Trophoblast cell (in vitro differentiated cells and primary cell): ENCODE results near the gene SLC48A1.

ENCODE experiments used
- DNase-seq, 2 donors: peaks; one replicate each; pipeline ENCODE4 v3.0.0-alpha.2; 2016
- H2AFZ ChIP-seq: 2 replicates; pipeline ENCODE4 v1.6.1; 2013; ENCODE audit warnings: low read length, moderate library complexity, mild to moderate bottlenecking; ENCODE audit not compliant: insufficient read depth, poor library complexity
- H2AK5ac ChIP-seq: 2 replicates; pipeline ENCODE4 v1.6.1; 2013; ENCODE audit warnings: mild to moderate bottlenecking, low read length
- H2BK120ac ChIP-seq: 2 replicates; pipeline ENCODE4 v1.6.1; 2013; ENCODE audit warnings: low read length, mild to moderate bottlenecking, moderate library complexity; ENCODE audit not compliant: insufficient read depth, poor library complexity
- H2BK12ac ChIP-seq: 2 replicates; pipeline ENCODE4 v1.6.1; 2013; ENCODE audit warnings: mild to moderate bottlenecking, low read length, moderate library complexity
- H2BK5ac ChIP-seq: 2 replicates; pipeline ENCODE4 v1.6.1; 2013; ENCODE audit warnings: low read length, low read depth, moderate library complexity, mild to moderate bottlenecking; ENCODE audit not compliant: poor library complexity
- H3K14ac ChIP-seq: 2 replicates; pipeline ENCODE4 v1.6.1; 2013; ENCODE audit warnings: mild to moderate bottlenecking, low read length
- H3K18ac ChIP-seq: 2 replicates; pipeline ENCODE4 v1.6.1; 2013; ENCODE audit warnings: mild to moderate bottlenecking, low read length
- H3K23ac ChIP-seq: 2 replicates; pipeline ENCODE4 v1.6.1; 2013; ENCODE audit warnings: low read length
- H3K27ac ChIP-seq: 2 replicates; pipeline ENCODE4 v1.5.1; 2013; ENCODE audit warnings: low read depth, mild to moderate bottlenecking, inconsistent platforms, low read length, moderate library complexity
- H3K27me3 ChIP-seq: 2 replicates; pipeline ENCODE4 v1.6.1; 2013; ENCODE audit warnings: inconsistent platforms, mild to moderate bottlenecking, low read length, moderate library complexity; ENCODE audit not compliant: insufficient read depth
- H3K36me3 ChIP-seq, 2 experiments: 1 replicate in 1 of 2; 2 replicates in 1 of 2; pipeline ENCODE4 v1.6.1; 2013; ENCODE audit warnings: low read length in 2 of 2, mild to moderate bottlenecking in 2 of 2, moderate library complexity in 1 of 2; ENCODE audit not compliant: insufficient read depth in 2 of 2, control insufficient read depth in 1 of 2
- H3K4ac ChIP-seq: 2 replicates; pipeline ENCODE4 v1.6.1; 2013; ENCODE audit warnings: low read depth, mild to moderate bottlenecking, low read length, moderate library complexity
- H3K4me1 ChIP-seq, 2 experiments: 1 replicate in 1 of 2; 2 replicates in 1 of 2; pipeline ENCODE4 v1.6.1; 2013; ENCODE audit warnings: low read length in 2 of 2, mild to moderate bottlenecking in 2 of 2, moderate library complexity in 1 of 2; ENCODE audit not compliant: insufficient read depth in 2 of 2, control insufficient read depth in 1 of 2
- H3K4me2 ChIP-seq: 2 replicates; pipeline ENCODE4 v1.6.1; 2013; ENCODE audit warnings: inconsistent platforms, mild to moderate bottlenecking, low read length, moderate library complexity
- H3K4me3 ChIP-seq: 2 replicates; pipeline ENCODE4 v1.5.1; 2013; ENCODE audit warnings: mild to moderate bottlenecking, low read depth, low read length, inconsistent platforms
- H3K79me1 ChIP-seq: one replicate; pipeline ENCODE4 v1.6.1; 2013; ENCODE audit warnings: low read length
- H3K79me2 ChIP-seq: 2 replicates; pipeline ENCODE4 v1.6.1; 2013; ENCODE audit warnings: low read length, mild to moderate bottlenecking; ENCODE audit not compliant: control insufficient read depth, insufficient read depth, poor library complexity
- H3K9ac ChIP-seq: 2 replicates; pipeline ENCODE4 v1.6.1; 2013; ENCODE audit warnings: mild to moderate bottlenecking, low read length
- H3K9me3 ChIP-seq: 2 replicates; pipeline ENCODE4 v1.6.1; 2013; ENCODE audit warnings: low read depth, mild to moderate bottlenecking, control low read depth, inconsistent platforms, low read length; ENCODE audit not compliant: insufficient read depth
- H4K12ac ChIP-seq: 2 replicates; pipeline ENCODE4 v1.6.1; 2013; ENCODE audit warnings: low read depth, mild to moderate bottlenecking, low read length, moderate library complexity
- H4K8ac ChIP-seq: 2 replicates; pipeline ENCODE4 v1.6.1; 2013; ENCODE audit warnings: low read depth, mild to moderate bottlenecking, low read length, moderate library complexity
- H4K91ac ChIP-seq: one replicate; pipeline ENCODE4 v1.6.1; 2013; ENCODE audit warnings: low read depth, mild to moderate bottlenecking, low read length, moderate library complexity
- WGBS: extraction: QIAGEN DNeasy Blood & Tissue Kit; methylation state at CpG from one replicate; pipeline ENCODE4 v1.1.7; 2013; ENCODE audit warnings: missing lambda C conversion rate; ENCODE audit not compliant: insufficient read length, insufficient coverage; ENCODE audit errors: extremely low coverage; 5-methylcytosine and 5-hydroxymethylcytosine counted together

The SLC48A1 gene

GRCh38 chr12:47747126-47747525, 25.9 kb upstream of the SLC48A1 start:
- no peak overlapping the region for H4K91ac ChIP-seq
- no peak overlapping the region for H3K4me3 ChIP-seq
- H3K18ac ChIP-seq = no peak overlapping the region
- no peak overlapping the region for H4K8ac ChIP-seq
- H3K4me1 ChIP-seq = no peaks in the 10 kb centered on the region
- no CpG with 5 or more reads among the region's 4 CpGs for WGBS
- no peaks in the 10 kb centered on the region for H3K36me3 ChIP-seq
- H2AFZ ChIP-seq = no peak overlapping the region
- H3K9me3 ChIP-seq = peaks cover 4% of the 10 kb centered on the region
- no peak overlapping the region for H2BK120ac ChIP-seq
- H2AK5ac ChIP-seq = no peak overlapping the region
- H4K12ac ChIP-seq = no peak overlapping the region
- no peaks in the 10 kb centered on the region for H3K27me3 ChIP-seq
- H3K4me2 ChIP-seq = no peak overlapping the region
- H2BK12ac ChIP-seq = no peak overlapping the region
- H3K4ac ChIP-seq = no peak overlapping the region
- no peaks in the 10 kb centered on the region for H3K79me1 ChIP-seq
- H3K27ac ChIP-seq = no peak overlapping the region
- H3K23ac ChIP-seq = no peak overlapping the region
- H3K9ac ChIP-seq = no peak overlapping the region
- H2BK5ac ChIP-seq = no peak overlapping the region
- H3K14ac ChIP-seq = no peak overlapping the region
- DNase-seq = no peak
- H3K79me2 ChIP-seq = no peaks in the 10 kb centered on the region

- H3K79me1 ChIP-seq = no peaks in the 10 kb centered on the region
Measured at GRCh38 chr12:47747596-47748506, 25.2 kb upstream of the SLC48A1 start.

GRCh38 chr12:47748507-47748828, 24.6 kb upstream of the SLC48A1 start:
- no peak overlapping the region for H2BK12ac ChIP-seq
- no peak overlapping the region for H4K91ac ChIP-seq
- peaks cover 3% of the 10 kb centered on the region for H3K79me1 ChIP-seq
- no peak for DNase-seq
- H3K9ac ChIP-seq = no peak overlapping the region
- no peak overlapping the region for H3K27ac ChIP-seq
- no peak overlapping the region for H2AFZ ChIP-seq
- H3K27me3 ChIP-seq = no peaks in the 10 kb centered on the region
- H3K4me2 ChIP-seq = no peak overlapping the region
- no peak overlapping the region for H2AK5ac ChIP-seq
- H3K4me1 ChIP-seq = peaks cover 4 to 5% of the 10 kb centered on the region in 2 experiments
- no CpG with 5 or more reads among the region's 1 CpG for WGBS
- no peak overlapping the region for H3K23ac ChIP-seq
- H2BK5ac ChIP-seq = no peak overlapping the region
- no peaks in the 10 kb centered on the region for H3K36me3 ChIP-seq
- no peak overlapping the region for H3K14ac ChIP-seq
- H2BK120ac ChIP-seq = no peak overlapping the region
- no peak overlapping the region for H3K4ac ChIP-seq
- H4K12ac ChIP-seq = no peak overlapping the region
- H3K9me3 ChIP-seq = peaks cover 4% of the 10 kb centered on the region
- no peak overlapping the region for H3K4me3 ChIP-seq
- H4K8ac ChIP-seq = no peak overlapping the region
- H3K79me2 ChIP-seq = no peaks in the 10 kb centered on the region
- H3K18ac ChIP-seq = no peak overlapping the region

More at GRCh38 chr12:47747596-47748506, 25.2 kb upstream of the SLC48A1 start:
- Histone ChIP-seq H2BK12ac (no peak overlapping the region), H3K4ac (no peak overlapping the region), H2AK5ac (no peak overlapping the region), H2BK120ac (no peak overlapping the region), H3K27ac (no peak overlapping the region), H3K27me3 (no peaks in the 10 kb centered on the region), H3K14ac (no peak overlapping the region), H3K4me3 (no peak overlapping the region), H3K23ac (no peak overlapping the region), H3K9ac (no peak overlapping the region), H4K12ac (no peak overlapping the region), H2AFZ (no peak overlapping the region), H3K9me3 (peaks cover 4% of the 10 kb centered on the region), H4K91ac (no peak overlapping the region), H3K79me2 (no peaks in the 10 kb centered on the region), H3K4me1 (no peaks in the 10 kb centered on the region), H3K4me2 (no peak overlapping the region), H2BK5ac (no peak overlapping the region), H3K36me3 (no peaks in the 10 kb centered on the region), H3K18ac (no peak overlapping the region), H4K8ac (no peak overlapping the region)
- DNase-seq = no peak
- no CpG with 5 or more reads among the region's 14 CpGs for WGBS

GRCh38 chr12:47748899-47749298, 24.1 kb upstream of the SLC48A1 start:
- Histone ChIP-seq H3K36me3 (no peaks in the 10 kb centered on the region), H3K27ac (no peak overlapping the region), H2BK12ac (no peak overlapping the region), H3K9me3 (peaks cover 1% of the 10 kb centered on the region), H3K4me3 (no peak overlapping the region), H4K12ac (no peak overlapping the region), H2AFZ (no peak overlapping the region), H3K79me1 (peaks cover 6% of the 10 kb centered on the region), H3K18ac (no peak overlapping the region), H2AK5ac (no peak overlapping the region), H3K79me2 (no peaks in the 10 kb centered on the region), H3K27me3 (no peaks in the 10 kb centered on the region), H2BK5ac (no peak overlapping the region), H3K4me1 (peaks cover 7 to 9% of the 10 kb centered on the region in 2 experiments), H4K8ac (no peak overlapping the region), H4K91ac (no peak overlapping the region), H3K23ac (no peak overlapping the region), H3K4ac (no peak overlapping the region), H2BK120ac (no peak overlapping the region), H3K9ac (no peak overlapping the region), H3K4me2 (no peak overlapping the region), H3K14ac (no peak overlapping the region)
- no CpG with 5 or more reads among the region's 3 CpGs for WGBS
- no peak for DNase-seq
